Measurements from ENCODE around the gene CHIT1.

- TF ChIP-seq CTCF (conservative IDR thresholded peaks at IDR 0.05; ENCODE audit: low read depth in 2 of 2): no peak
- no peak for TF ChIP-seq REST (IDR thresholded peaks at IDR 0.05; ENCODE audit: unreplicated experiment)
- TF ChIP-seq EZH2phosphoT487 (IDR thresholded peaks at IDR 0.05; ENCODE audit: unreplicated experiment): no peak
Measured at GRCh38 chr1:203186446-203187303, 42.8 kb downstream of the CHIT1 start, which contains the start of gene CHI3L1.
